Measurements from ENCODE around the gene RHOBTB1.

- TF ChIP-seq, protein P1, sequence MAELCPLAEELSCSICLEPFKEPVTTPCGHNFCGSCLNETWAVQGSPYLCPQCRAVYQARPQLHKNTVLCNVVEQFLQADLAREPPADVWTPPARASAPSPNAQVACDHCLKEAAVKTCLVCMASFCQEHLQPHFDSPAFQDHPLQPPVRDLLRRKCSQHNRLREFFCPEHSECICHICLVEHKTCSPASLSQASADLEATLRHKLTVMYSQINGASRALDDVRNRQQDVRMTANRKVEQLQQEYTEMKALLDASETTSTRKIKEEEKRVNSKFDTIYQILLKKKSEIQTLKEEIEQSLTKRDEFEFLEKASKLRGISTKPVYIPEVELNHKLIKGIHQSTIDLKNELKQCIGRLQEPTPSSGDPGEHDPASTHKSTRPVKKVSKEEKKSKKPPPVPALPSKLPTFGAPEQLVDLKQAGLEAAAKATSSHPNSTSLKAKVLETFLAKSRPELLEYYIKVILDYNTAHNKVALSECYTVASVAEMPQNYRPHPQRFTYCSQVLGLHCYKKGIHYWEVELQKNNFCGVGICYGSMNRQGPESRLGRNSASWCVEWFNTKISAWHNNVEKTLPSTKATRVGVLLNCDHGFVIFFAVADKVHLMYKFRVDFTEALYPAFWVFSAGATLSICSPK (IDR thresholded peaks at IDR 0.05; ENCODE audit: borderline replicate concordance): no peak
- TF ChIP-seq EZH2 (IDR thresholded peaks at IDR 0.05; ENCODE audit: borderline replicate concordance, low read depth, low read length) (no peak), KDM1A (IDR thresholded peaks at IDR 0.05) (peak in 1 of 2 experiments; percentile 52; a peak in 1 of 4 replicates), DACH1 (IDR thresholded peaks at IDR 0.05; ENCODE audit: partially characterized antibody) (no peak), JUN (IDR thresholded peaks at IDR 0.05; ENCODE audit: borderline replicate concordance, low read depth, low read length) (0 out of 2 replicates have a peak, but pooled peaks have one; percentile 33), JUN (CRISPR knock-in tag; IDR thresholded peaks at IDR 0.05; ENCODE audit: borderline replicate concordance) (no peak), SREBF1 (IDR thresholded peaks at IDR 0.05; ENCODE audit: borderline replicate concordance, low read depth, low read length) (no peak), RBM22 (IDR thresholded peaks at IDR 0.05; ENCODE audit: low read depth, low read length, poor library complexity, severe bottlenecking) (no peak), PHF8 (IDR thresholded peaks at IDR 0.05; ENCODE audit: borderline replicate concordance, low read length) (no peak), HDAC2 (IDR thresholded peaks at IDR 0.05) (peak; percentile 39; the same call in 1 of the 2 replicates), HEY1 (CRISPR knock-in tag; IDR thresholded peaks at IDR 0.05; ENCODE audit: borderline replicate concordance) (0 out of 2 replicates have a peak, but pooled peaks have one; percentile 25), SRSF9 (IDR thresholded peaks at IDR 0.05; ENCODE audit: borderline replicate concordance, low read depth, low read length) (no peak), MEF2D (tag; conservative IDR thresholded peaks at IDR 0.05; ENCODE audit: low read depth) (no peak; the same call in 1 of the 2 replicates)
- TF ChIP-seq, protein P2, sequence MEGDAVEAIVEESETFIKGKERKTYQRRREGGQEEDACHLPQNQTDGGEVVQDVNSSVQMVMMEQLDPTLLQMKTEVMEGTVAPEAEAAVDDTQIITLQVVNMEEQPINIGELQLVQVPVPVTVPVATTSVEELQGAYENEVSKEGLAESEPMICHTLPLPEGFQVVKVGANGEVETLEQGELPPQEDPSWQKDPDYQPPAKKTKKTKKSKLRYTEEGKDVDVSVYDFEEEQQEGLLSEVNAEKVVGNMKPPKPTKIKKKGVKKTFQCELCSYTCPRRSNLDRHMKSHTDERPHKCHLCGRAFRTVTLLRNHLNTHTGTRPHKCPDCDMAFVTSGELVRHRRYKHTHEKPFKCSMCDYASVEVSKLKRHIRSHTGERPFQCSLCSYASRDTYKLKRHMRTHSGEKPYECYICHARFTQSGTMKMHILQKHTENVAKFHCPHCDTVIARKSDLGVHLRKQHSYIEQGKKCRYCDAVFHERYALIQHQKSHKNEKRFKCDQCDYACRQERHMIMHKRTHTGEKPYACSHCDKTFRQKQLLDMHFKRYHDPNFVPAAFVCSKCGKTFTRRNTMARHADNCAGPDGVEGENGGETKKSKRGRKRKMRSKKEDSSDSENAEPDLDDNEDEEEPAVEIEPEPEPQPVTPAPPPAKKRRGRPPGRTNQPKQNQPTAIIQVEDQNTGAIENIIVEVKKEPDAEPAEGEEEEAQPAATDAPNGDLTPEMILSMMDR (IDR thresholded peaks at IDR 0.05 in 2 of 3, conservative IDR thresholded peaks at IDR 0.05 in 1 of 3; ENCODE audit: insufficient read depth in 2 of 3, low read depth in 1 of 3, low read length in 3 of 3): no peak
Measured at GRCh38 chr10:60827791-60828488, 116.0 kb downstream of the RHOBTB1 start.

All from K562 (cell line).